Transverse colon (tissue), 4 donors: ENCODE data around the gene SUSD2.

Experiments used
- CTCF ChIP-seq, 5 experiments: fragments of 200-600 bp in 3 of 5; fragments of 450-650 bp in 2 of 5; sonication (generic) in 3 of 5; IDR thresholded peaks; 1 replicate in 2 of 5; 2 replicates in 3 of 5; pipeline ENCODE4 v1.5.1; 2016 to 2017; ENCODE audit warnings: antibody characterized with exemption in 5 of 5, inconsistent platforms in 3 of 5, mild to moderate bottlenecking in 2 of 5, moderate library complexity in 1 of 5
- POLR2AphosphoS5 ChIP-seq, 3 donors: sonication (generic); formaldehyde crosslinking; IDR thresholded peaks; one replicate each; pipeline ENCODE4 v1.6.1; 2016; ENCODE audit warnings: antibody characterized with exemption in 3 of 3

- no peak for TF ChIP-seq POLR2AphosphoS5 (IDR thresholded peaks at IDR 0.05)
- TF ChIP-seq CTCF (IDR thresholded peaks at IDR 0.05) = no peak
These were observed 17.4 kb downstream of the SUSD2 start for GRCh38 chr22:24198682-24199052.
